IMR-90 (cell line): Measurements from ENCODE around the gene TSKU. TPM values are rescaled to one million over a fixed set of nuclear protein-coding genes. Genes with fewer than 3 reads are reported as not detected.

Experiments used
- ATAC-seq: fragments of 200-7000 bp; cut with Tn5 transposase; 2 replicates; pipeline ENCODE4 v1.9.1; 2020; ENCODE audit warnings: low read depth, mild to moderate bottlenecking, moderate library complexity
- BruUV-seq: library from RNA; stranded (reverse); fragments of 400-500 nt; replicated peaks from 2 replicates; lab custom pipeline; 2021; lab: Mats Ljungman, UMichigan
- CTCF ChIA-PET: fragments of 300-600 bp; formaldehyde crosslinking; extraction: SDS; loops from one replicate; lab custom pipeline; 2021; ENCODE audit warnings: antibody characterized with exemption; lab: Yijun Ruan, JAX
- POLR2A ChIA-PET: fragments of 300-600 bp; sonication (Branson Sonifier 250); formaldehyde crosslinking; loops from one replicate; lab custom pipeline; 2022; ENCODE audit warnings: antibody characterized with exemption; ENCODE audit not compliant: unreplicated experiment; lab: Charles Lee
- DNase-seq: peaks from one replicate; pipeline ENCODE4 v3.0.0; 2013
- H2AFZ ChIP-seq: replicated peaks from 2 replicates; pipeline ENCODE3; 2013; ENCODE audit warnings: low read length, mild to moderate bottlenecking; ENCODE audit not compliant: poor library complexity
- H2AK5ac ChIP-seq: 2 replicates; pipeline ENCODE4 v1.6.1; 2013; ENCODE audit warnings: low read depth, low read length, inconsistent platforms
- H2AK9ac ChIP-seq: replicated peaks from 2 replicates; pipeline ENCODE3; 2013; ENCODE audit warnings: mild to moderate bottlenecking, low read depth, low read length, moderate library complexity; ENCODE audit not compliant: poor library complexity
- H2BK120ac ChIP-seq: 2 replicates; pipeline ENCODE4 v1.6.1; 2013; ENCODE audit warnings: low read depth, low read length, inconsistent platforms
- H2BK15ac ChIP-seq: 3 replicates; pipeline ENCODE4 v1.6.1; 2013; ENCODE audit warnings: low read depth, low read length, inconsistent platforms
- H2BK20ac ChIP-seq: 2 replicates; pipeline ENCODE4 v1.6.1; 2013; ENCODE audit warnings: low read depth, mild to moderate bottlenecking, inconsistent platforms, low read length, moderate library complexity
- H2BK5ac ChIP-seq: 2 replicates; pipeline ENCODE4 v1.6.1; 2013; ENCODE audit warnings: mild to moderate bottlenecking, low read depth, low read length, inconsistent platforms; ENCODE audit not compliant: poor library complexity, severe bottlenecking
- H3K14ac ChIP-seq: replicated peaks from 2 replicates; pipeline ENCODE4 v1.6.1; 2013; ENCODE audit warnings: low read depth, low read length, inconsistent platforms
- H3K18ac ChIP-seq: 2 replicates; pipeline ENCODE4 v1.6.1; 2013; ENCODE audit warnings: low read depth, low read length, control low read depth
- H3K23ac ChIP-seq: 2 replicates; pipeline ENCODE4 v1.6.1; 2013; ENCODE audit warnings: low read depth, low read length, inconsistent platforms
- H3K27ac ChIP-seq: 2 replicates; pipeline ENCODE4 v1.5.1; 2013; ENCODE audit warnings: mild to moderate bottlenecking, control low read depth, low read length; ENCODE audit not compliant: insufficient read depth
- H3K27me3 ChIP-seq: 2 replicates; pipeline ENCODE4 v1.6.1; 2013; ENCODE audit warnings: low read length; ENCODE audit not compliant: control insufficient read depth, insufficient read depth
- H3K36me3 ChIP-seq: 2 replicates; pipeline ENCODE4 v1.6.1; 2013; ENCODE audit warnings: low read length, mixed read lengths; ENCODE audit not compliant: control insufficient read depth, insufficient read depth
- H3K4ac ChIP-seq: 2 replicates; pipeline ENCODE4 v1.6.1; 2013; ENCODE audit warnings: low read depth, low read length, inconsistent platforms
- H3K4me1 ChIP-seq: 2 replicates; pipeline ENCODE4 v1.6.1; 2013; ENCODE audit warnings: low read length, mixed read lengths; ENCODE audit not compliant: control insufficient read depth, insufficient read depth
- H3K4me2 ChIP-seq: 2 replicates; pipeline ENCODE4 v1.6.1; 2013; ENCODE audit warnings: low read depth, mild to moderate bottlenecking, control low read depth, low read length, moderate library complexity
- H3K4me3 ChIP-seq: 2 replicates; pipeline ENCODE4 v1.5.1; 2013; ENCODE audit warnings: low read depth, mild to moderate bottlenecking, control low read depth, low read length, moderate library complexity; ENCODE audit not compliant: insufficient read depth
- H3K56ac ChIP-seq: 2 replicates; pipeline ENCODE4 v1.6.1; 2013; ENCODE audit warnings: low read length, inconsistent platforms; ENCODE audit not compliant: insufficient read depth; ENCODE audit errors: extremely low read depth
- H3K79me1 ChIP-seq, 2 experiments: 2 replicates each; pipeline ENCODE4 v1.6.1; 2013; ENCODE audit warnings: low read length in 2 of 2, inconsistent platforms in 1 of 2, low read depth in 1 of 2
- H3K9ac ChIP-seq: 2 replicates; pipeline ENCODE4 v1.6.1; 2013; ENCODE audit warnings: low read depth, low read length, control low read depth
- H3K9me1 ChIP-seq: 2 replicates; pipeline ENCODE4 v1.6.1; 2013; ENCODE audit warnings: low read length, inconsistent platforms; ENCODE audit not compliant: insufficient read depth
- H3K9me3 ChIP-seq: 2 replicates; pipeline ENCODE4 v1.6.1; 2013; ENCODE audit warnings: low read length; ENCODE audit not compliant: control insufficient read depth, insufficient read depth
- H4K20me1 ChIP-seq: 2 replicates; pipeline ENCODE4 v1.6.1; 2013; ENCODE audit warnings: low read length, inconsistent platforms; ENCODE audit not compliant: insufficient read depth
- H4K5ac ChIP-seq: 2 replicates; pipeline ENCODE4 v1.6.1; 2013; ENCODE audit warnings: mild to moderate bottlenecking, low read depth, low read length, control low read depth
- H4K8ac ChIP-seq, 2 experiments: 2 replicates each; pipeline ENCODE4 v1.6.1; 2013; ENCODE audit warnings: low read depth in 2 of 2, low read length in 2 of 2, control low read depth in 1 of 2, inconsistent platforms in 1 of 2
- H4K91ac ChIP-seq: 2 replicates; pipeline ENCODE4 v1.6.1; 2013; ENCODE audit warnings: low read depth, low read length, inconsistent platforms; ENCODE audit not compliant: insufficient read depth
- BHLHE40 ChIP-seq: fragments of 150-350 bp; IDR thresholded peaks from 2 replicates; pipeline ENCODE4 v1.6.1; 2016; ENCODE audit warnings: mild to moderate bottlenecking, low read depth, low read length
- MAZ ChIP-seq: IDR thresholded peaks from 2 replicates; pipeline ENCODE4 v1.6.1; 2012; ENCODE audit warnings: low read depth, mild to moderate bottlenecking, low read length, improper control_type of control experiment, moderate library complexity, borderline replicate concordance
- USF2 ChIP-seq: fragments of 150-350 bp; IDR thresholded peaks from 2 replicates; pipeline ENCODE4 v1.6.1; 2017; ENCODE audit warnings: mild to moderate bottlenecking, antibody characterized with exemption, low read length, low read depth
- WGBS, 2 experiments: methylation state at CpG; one replicate each; pipeline versions ENCODE4 v1.1.5 to v1.1.7; 2013; ENCODE audit warnings: missing lambda C conversion rate in 2 of 2; ENCODE audit not compliant: insufficient read length in 1 of 2; ENCODE audit errors: extremely low coverage in 2 of 2; 5-methylcytosine and 5-hydroxymethylcytosine counted together
- dilution Hi-C: fragments of 300-500 bp; cut with HindIII; formaldehyde crosslinking; loops from one replicate; pipeline ENCODE4 v1.14.3; 2018; ENCODE audit warnings: low sequenced_read_pairs; ENCODE audit not compliant: unreplicated experiment
- in situ Hi-C: fragments of 300-500 bp; cut with MboI; formaldehyde crosslinking; loops from 3 replicates; pipeline ENCODE4 v1.14.3; 2019; ENCODE audit warnings: low sequenced_read_pairs, inconsistent platforms, mixed read lengths
- intact Hi-C: fragments of 100-400 bp; cut with micrococcal nuclease; formaldehyde crosslinking; loops from 2 replicates; pipeline ENCODE4 v1.10.0; 2022
- polyA plus RNA-seq, 3 experiments: library from polyadenylated mRNA; depleted of rRNA; stranded (reverse); fragments of >200 nt; gene quantifications; 2 replicates each; pipeline ENCODE4 v1.2.3, GENCODE V29; 2012; ENCODE audit warnings: low replicate concordance in 1 of 3
- total RNA-seq: library from RNA; depleted of rRNA; stranded (reverse); fragments of >200 nt; gene quantifications from 2 replicates; pipeline ENCODE4 v1.2.3, GENCODE V29; 2012

The TSKU gene
- total and polyA plus RNA-seq, 2 of the 4 experiments (the other 2 are of a cell fraction), result 6.8 to 26.6 TPM

GRCh38 chr11:76801736-76802135, 18.6 kb downstream of the TSKU start:
- Histone ChIP-seq H3K4me1 (peaks cover 40% of the 10 kb centered on the region), H2BK120ac (peak overlapping the region; percentile 45), H4K8ac (no peak overlapping the region), H3K27me3 (no peaks in the 10 kb centered on the region), H4K5ac (0 out of 2 replicates have a peak overlapping the region, but pooled peaks have one; percentile 15), H2BK5ac (peak overlapping the region; percentile 9), H4K91ac (peak overlapping the region; percentile 64), H3K4me3 (no peak overlapping the region), H3K23ac (no peak overlapping the region), H3K4me2 (peak overlapping the region; percentile 49; the same call in 1 of the 2 replicates), H3K79me1 (no peaks in the 10 kb centered on the region), H3K4ac (no peak overlapping the region), H2AK5ac (0 out of 2 replicates have a peak overlapping the region, but pooled peaks have one; percentile 59), H4K20me1 (peaks cover 37% of the 10 kb centered on the region), H3K14ac (no peak overlapping the region), H3K27ac (no peak overlapping the region), H3K36me3 (peaks cover 11% of the 10 kb centered on the region), H3K18ac (peak overlapping the region; percentile 79), H3K56ac (no peak overlapping the region), H2BK15ac (no peak overlapping the region; the same call in 2 of the 3 replicates), H3K9ac (no peak overlapping the region), H2AK9ac (no peak overlapping the region), H2AFZ (no peak overlapping the region), H2BK20ac (no peak overlapping the region), H3K9me3 (no peaks in the 10 kb centered on the region), H3K9me1 (peaks cover 25% of the 10 kb centered on the region)
- TF ChIP-seq MAZ, result no peak
- peak; percentile 44; the same call in 1 of the 2 replicates for TF ChIP-seq BHLHE40
- peak; percentile 48; the same call in 1 of the 2 replicates for TF ChIP-seq USF2
- ATAC-seq, result peak; percentile 22
- in situ Hi-C loops (no loop called here), dilution Hi-C loops (no loop called here), intact Hi-C loops (no loop called here)
- CTCF ChIA-PET, result interaction anchor here (1.1 to 1.6 kb wide), 3 partner anchors 67 to 117 kb away, joined by 3 to 6 read pairs (median 4); no protein-coding TSS in a partner anchor
- BruUV-seq, result no TSS peak
- no CpG with 5 or more reads among the region's 2 CpGs for WGBS, 2 experiments
- DNase-seq, result peak; percentile 59
- POLR2A ChIA-PET, result interaction anchor here (0.6 kb wide), 1 partner anchor 12 kb away, joined by 4 read pairs; no protein-coding TSS in a partner anchor
